ENCODE results near the gene SGMS1.

GRCh38 chr10:50619882-50620281, 3.9 kb downstream of the SGMS1 start:
- TF ChIP-seq EZH2 (IDR thresholded peaks at IDR 0.05; ENCODE audit: low read depth, unreplicated experiment) = no peak
- no peak for TF ChIP-seq CTCF (conservative IDR thresholded peaks at IDR 0.05; ENCODE audit: low read depth in 2 of 2)
- TF ChIP-seq POLR2AphosphoS5 (IDR thresholded peaks at IDR 0.05; ENCODE audit: low read depth) = no peak
- TF ChIP-seq REST (IDR thresholded peaks at IDR 0.05; ENCODE audit: unreplicated experiment) = no peak
- no peak for TF ChIP-seq NANOG (IDR thresholded peaks at IDR 0.05; ENCODE audit: borderline replicate concordance)
- TF ChIP-seq CREB1 (CRISPR knock-in tag; IDR thresholded peaks at IDR 0.05; ENCODE audit: low read depth) = no peak
- no peak for TF ChIP-seq EZH2phosphoT487 (IDR thresholded peaks at IDR 0.05; ENCODE audit: unreplicated experiment)
- no peak for TF ChIP-seq JUNB (IDR thresholded peaks at IDR 0.05; ENCODE audit: unreplicated experiment)
- no peak for TF ChIP-seq ZNF462 (CRISPR knock-in tag; IDR thresholded peaks at IDR 0.05)
- no peak for TF ChIP-seq ETS1 (IDR thresholded peaks at IDR 0.05)
